HG02943 (cell line): ENCODE results near the gene VPS36.
"Not testable (repeated sequence)": the region's sequence is repeated elsewhere in the genome, so short reads cannot be mapped to it uniquely, and the experiment has no call there.

Source experiments
- ATAC-seq: cut with Tn5 transposase; IDR thresholded peaks from one replicate; pipeline ENCODE4 v1.9.1; 2021; ENCODE audit warnings: mild to moderate bottlenecking, low read depth, moderate library complexity; ENCODE audit not compliant: unreplicated experiment

VPS36 gene

GRCh38 chr13:52447354-52447753 lies 3.1 kb downstream of the VPS36 start:
- no peak for ATAC-seq

- no peak for ATAC-seq
These were observed 4.2 kb downstream of the VPS36 start for GRCh38 chr13:52446265-52446664.

- no peak for ATAC-seq
These were observed 18.0 kb downstream of the VPS36 start for GRCh38 chr13:52432456-52432855.

DNA sequence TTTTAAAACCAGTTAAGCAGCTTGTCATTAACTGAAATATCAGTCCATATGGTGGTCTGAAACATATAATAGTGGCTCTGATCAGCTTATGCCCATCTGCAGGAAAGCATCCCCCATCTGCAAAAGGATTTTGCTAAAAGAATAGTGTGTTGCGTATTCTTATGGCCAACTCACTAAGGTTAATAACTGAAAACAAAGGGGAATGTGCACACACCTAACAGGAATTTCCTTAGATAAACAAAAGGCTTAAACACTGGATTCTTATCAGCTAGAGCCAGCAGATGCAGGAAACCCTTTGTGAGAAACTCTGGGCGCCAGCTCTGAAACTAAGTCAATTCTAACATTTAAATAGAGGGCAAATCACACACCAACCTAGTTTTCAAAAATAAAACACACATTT lies 22.1 kb downstream of the VPS36 start:
- no peak for ATAC-seq

DNA sequence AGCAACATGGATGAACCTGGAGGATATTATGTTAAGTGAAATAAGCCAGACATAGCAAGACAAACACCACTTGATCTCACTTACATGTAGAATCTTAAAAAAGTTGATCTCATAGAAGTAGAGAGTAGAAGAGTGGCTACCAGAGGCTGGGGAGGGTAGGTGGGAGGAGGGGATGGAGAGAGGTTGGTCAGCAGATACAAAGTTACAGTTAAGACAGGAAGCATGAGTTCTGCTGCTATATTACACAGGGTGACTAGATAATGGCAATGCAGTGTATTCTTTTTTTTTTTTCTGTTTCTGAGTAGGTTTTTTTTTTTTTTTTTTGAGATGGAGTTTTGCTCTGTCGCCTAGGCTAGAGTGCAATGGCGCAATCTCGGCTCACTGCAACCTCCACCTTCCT lies 29.2 kb downstream of the VPS36 start:
- no peak for ATAC-seq

DNA sequence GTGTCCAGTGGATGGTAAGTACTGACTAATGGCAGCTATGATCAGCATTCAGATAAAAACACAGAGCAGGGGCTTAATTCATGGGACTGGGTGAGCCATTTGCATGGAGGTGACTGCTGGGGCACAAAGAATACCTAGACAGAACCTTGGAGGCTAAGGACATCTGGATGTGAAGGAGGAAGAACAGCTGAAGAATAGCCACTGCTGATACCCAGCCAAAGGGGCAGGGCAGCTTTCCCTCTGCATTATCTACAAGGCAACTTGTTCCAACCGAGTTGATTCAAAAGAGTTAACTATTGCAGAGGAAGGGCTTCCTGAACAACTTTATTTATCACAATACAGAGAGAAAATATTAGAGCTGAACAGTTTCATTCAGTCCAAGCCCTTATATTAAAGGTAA lies 31.4 kb downstream of the VPS36 start:
- no peak for ATAC-seq

- no peak for ATAC-seq
These were observed 35.5 kb downstream of the VPS36 start for GRCh38 chr13:52414963-52415362.

GRCh38 chr13:52414051-52414450 lies 36.4 kb downstream of the VPS36 start:
- ATAC-seq: no peak

DNA sequence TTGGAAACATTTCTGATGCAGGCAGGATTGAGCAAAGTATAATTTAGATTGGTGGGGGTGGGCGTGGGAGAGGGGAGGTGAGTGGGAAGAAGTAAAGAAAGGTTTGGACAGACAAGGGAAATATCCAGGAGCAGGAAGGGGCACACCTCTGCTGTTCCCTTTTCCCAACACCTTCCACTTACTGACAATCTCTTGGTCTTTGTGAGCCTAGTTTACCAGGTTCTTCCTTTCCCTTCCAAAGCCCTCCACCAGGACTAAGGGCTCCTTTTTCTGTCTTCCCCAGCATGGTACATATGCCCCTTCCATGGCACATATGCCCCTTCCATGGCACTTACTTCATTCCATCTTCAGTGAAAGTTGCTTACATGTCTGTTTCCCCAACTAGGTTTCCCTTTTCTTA lies 38.3 kb downstream of the VPS36 start:
- ATAC-seq: no peak

DNA sequence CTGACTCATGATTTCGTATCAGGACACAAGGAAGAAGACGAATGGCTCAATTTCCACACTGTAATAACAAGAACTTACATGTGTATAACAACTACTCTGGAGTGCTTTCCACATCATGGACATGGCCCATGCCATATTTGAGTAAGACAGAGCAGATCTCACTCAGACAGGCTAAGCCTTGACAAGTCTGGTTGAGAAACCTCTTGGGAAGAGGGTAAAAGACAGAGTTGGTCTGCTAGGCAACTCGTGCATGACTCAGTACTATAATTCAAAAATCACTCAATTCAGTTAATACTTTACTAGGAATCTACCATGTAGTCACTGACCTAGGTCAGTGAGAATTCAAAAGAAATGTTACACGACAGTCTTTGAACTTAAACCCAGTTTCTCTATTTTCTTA lies 38.8 kb downstream of the VPS36 start:
- peak; percentile 82 for ATAC-seq

GRCh38 chr13:52408071-52408658 lies 42.3 kb downstream of the VPS36 start:
- not testable (repeated sequence) for ATAC-seq

DNA sequence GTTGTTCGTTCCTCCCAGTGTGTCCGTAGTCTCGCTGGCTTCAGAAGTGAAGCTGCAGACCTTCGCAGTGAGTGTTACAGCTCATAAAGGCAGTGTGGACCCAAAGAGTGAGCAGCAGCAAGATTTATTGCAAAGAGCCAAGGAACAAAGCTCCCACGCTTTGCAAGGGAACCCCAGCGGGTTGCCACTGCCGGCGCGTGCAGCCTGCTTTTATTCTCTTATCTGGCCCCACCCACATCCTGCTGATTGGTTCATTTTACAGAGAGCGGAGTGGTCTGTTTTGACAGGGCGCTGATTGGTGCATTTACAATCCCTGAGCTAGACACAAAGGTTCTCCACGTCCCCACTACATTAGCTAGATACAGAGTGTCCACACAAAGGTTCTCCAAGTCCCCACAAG lies 43.0 kb downstream of the VPS36 start:
- not testable (repeated sequence) for ATAC-seq

DNA sequence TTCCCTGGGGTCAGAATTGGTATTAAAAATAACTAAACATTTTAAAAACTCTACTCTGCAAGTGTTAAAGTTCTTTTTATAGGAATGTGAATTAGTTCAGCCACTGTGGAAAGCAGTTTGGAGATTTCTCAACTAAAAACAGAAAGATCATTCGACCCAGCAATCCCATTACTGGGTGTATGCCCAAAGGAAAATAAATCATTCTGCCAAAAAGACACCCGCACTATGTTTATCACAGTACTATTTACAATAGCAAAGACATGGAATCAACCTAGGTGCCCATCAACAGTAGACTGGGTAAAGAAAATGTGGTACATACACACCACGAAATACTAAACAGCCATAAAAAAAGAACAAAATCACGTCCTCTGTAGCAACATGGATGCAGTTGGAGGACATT lies 43.8 kb downstream of the VPS36 start:
- ATAC-seq: no peak

GRCh38 chr13:52405767-52406494 lies 44.5 kb downstream of the VPS36 start, which contains the start of gene THSD1:
Gene THSD1 (minus strand): TSS chr13:52406172. CDS start chr13:52402600, 3,572 bp downstream.
- ATAC-seq: no peak

- ATAC-seq: no peak
These were observed 45.1 kb downstream of the VPS36 start for GRCh38 chr13:52405369-52405766.

DNA sequence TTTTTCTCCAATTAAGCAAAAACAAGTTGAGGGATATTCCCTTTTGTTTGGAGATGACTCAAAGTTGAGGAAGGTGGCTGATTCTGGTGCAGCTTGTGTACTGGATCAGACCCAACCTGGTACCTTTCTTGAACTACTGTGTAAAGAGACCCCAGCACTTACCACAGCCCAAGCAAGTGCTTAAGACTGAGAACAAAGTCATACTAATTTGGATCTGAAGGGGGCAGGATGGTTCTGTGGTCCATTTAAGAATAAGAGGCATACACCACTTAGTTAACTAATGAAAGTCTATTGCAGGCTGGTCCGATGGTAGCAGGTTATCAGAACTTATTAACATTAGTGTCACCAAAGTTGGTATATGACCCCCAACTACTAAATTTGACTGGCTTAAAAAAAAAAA lies 50.7 kb downstream of the VPS36 start:
- no peak for ATAC-seq

- no peak for ATAC-seq
These were observed 51.4 kb downstream of the VPS36 start for GRCh38 chr13:52399046-52399445.

DNA sequence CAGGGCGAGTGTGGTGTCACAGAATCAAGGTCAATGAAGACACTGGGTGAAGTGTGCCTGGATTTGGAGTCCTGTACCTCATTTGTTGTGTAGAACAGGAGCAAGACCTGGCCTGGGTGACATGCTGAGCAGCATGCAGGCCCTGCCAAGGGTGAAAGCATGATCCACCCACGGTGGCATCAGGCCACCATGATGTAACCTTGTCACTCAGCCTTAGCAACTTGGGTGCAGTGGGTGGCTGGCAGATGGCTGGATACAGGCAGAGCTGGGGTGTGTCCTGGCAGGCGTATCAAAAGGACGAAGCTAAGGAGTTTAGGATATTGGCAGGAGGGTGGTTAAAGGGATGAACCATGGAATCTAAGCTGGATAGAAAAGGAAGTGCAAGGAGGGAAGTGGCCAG lies 54.7 kb downstream of the VPS36 start:
- ATAC-seq: no peak

- no peak for ATAC-seq
These were observed 55.8 kb downstream of the VPS36 start for GRCh38 chr13:52394586-52394985.

- no peak for ATAC-seq
These were observed 56.7 kb downstream of the VPS36 start for GRCh38 chr13:52393572-52394357.

- ATAC-seq: no peak
These were observed 62.7 kb downstream of the VPS36 start for GRCh38 chr13:52387721-52388120.

DNA sequence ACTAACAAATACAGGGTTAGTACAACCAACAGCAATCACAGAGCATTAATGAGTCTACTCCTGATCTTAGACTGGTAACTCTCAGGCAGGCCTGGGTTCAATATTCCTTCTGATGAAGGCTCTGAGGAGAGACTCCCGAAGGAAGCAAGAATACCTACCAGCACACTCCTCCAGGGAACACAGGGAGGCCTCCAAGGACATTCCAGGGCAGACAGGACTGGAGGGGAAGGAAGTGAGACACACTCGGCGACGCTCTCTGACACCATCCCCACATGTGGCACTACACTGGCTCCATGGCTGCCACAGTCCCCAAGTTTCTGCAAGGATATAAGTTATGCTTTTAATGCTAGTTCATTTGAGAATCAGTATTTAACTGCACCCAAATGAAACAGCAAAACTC lies 64.6 kb downstream of the VPS36 start:
- ATAC-seq: no peak
